Measurements from ENCODE around the gene SNRK.

- TF ChIP-seq CTCF (IDR thresholded peaks at IDR 0.05) (no peak), ZFX (IDR thresholded peaks at IDR 0.05; ENCODE audit: borderline replicate concordance) (no peak)
Measured at GRCh38 chr3:43373560-43373928, 87.2 kb downstream of the SNRK start.
